Activated naive CD4-positive, alpha-beta T cell treated with anti-CD3 and anti-CD28 coated beads, Interleukin-2, amount 50 U/mL, for 72 hours (primary cell): ENCODE results near the gene ZNG1A. TPM values are rescaled to one million over a fixed set of nuclear protein-coding genes. Genes with fewer than 3 reads are reported as not detected.
"Not testable (repeated sequence)": the region's sequence is repeated elsewhere in the genome, so short reads cannot be mapped to it uniquely, and the experiment has no call there.

ENCODE experiments used
- ATAC-seq, 2 donors: fragments of 150-1000 bp; cut with Tn5 transposase; 2 replicates each; pipeline ENCODE4 v1.10.0; 2021; ENCODE audit warnings: mild to moderate bottlenecking in 2 of 2, moderate library complexity in 2 of 2
- DNase-seq, 2 donors: peaks; one replicate each; pipeline ENCODE4 v3.0.0; 2021 to 2022; ENCODE audit warnings: low spot score in 2 of 2
- H3K27ac Mint-ChIP-seq, 2 donors: one replicate each; pipeline ENCODE4 v1.8.0; 2022; ENCODE audit warnings: mild to moderate bottlenecking in 2 of 2, mixed read lengths in 2 of 2
- H3K36me3 Mint-ChIP-seq, 2 donors: one replicate each; pipeline ENCODE4 v1.8.0; 2022; ENCODE audit warnings: mixed read lengths in 2 of 2
- H3K9me3 Mint-ChIP-seq, 2 donors: one replicate each; pipeline ENCODE4 v1.8.0; 2022; ENCODE audit warnings: mixed read lengths in 2 of 2
- total RNA-seq, 2 donors: library from RNA; stranded (reverse); gene quantifications; one replicate each; pipeline ENCODE4 v1.2.3, GENCODE V29; 2022

The ZNG1A gene
- total RNA-seq, 2 donors from 2014 or later: 41.5 to 53.5 TPM

DNA sequence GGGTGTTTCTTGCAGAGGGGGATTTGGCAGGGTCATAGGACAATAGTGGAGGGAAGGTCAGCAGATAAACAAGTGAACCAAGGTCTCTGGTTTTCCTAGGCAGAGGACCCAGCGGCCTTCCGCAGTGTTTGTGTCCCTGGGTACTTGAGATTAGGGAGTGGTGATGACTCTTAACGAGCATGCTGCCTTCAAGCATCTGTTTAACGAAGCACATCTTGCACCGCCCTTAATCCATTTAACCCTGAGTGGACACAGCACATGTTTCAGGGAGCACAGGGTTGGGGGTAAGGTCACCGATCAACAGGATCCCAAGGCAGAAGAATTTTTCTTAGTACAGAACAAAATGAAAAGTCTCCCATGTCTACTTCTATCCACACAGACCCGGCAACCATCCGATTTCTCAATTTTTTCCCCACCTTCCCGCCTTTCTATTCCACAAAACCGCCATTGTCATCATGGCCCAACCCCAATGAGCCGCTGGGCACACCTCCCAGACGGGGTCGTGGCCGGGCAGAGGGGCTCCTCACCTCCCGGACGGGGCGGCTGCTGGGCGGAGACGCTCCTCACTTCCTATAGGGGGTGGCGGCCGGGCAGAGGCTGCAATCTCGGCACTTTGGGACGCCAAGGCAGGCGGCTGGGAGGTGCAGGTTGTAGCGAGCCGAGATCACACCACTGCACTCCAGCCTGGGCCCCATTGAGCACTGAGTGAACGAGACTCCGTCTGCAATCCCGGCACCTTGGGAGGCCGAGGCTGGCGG lies 95.7 kb downstream of the ZNG1A start:
- not testable (repeated sequence) for H3K36me3 Mint-ChIP-seq, H3K27ac Mint-ChIP-seq, H3K9me3 Mint-ChIP-seq, ATAC-seq, DNase-seq

DNA sequence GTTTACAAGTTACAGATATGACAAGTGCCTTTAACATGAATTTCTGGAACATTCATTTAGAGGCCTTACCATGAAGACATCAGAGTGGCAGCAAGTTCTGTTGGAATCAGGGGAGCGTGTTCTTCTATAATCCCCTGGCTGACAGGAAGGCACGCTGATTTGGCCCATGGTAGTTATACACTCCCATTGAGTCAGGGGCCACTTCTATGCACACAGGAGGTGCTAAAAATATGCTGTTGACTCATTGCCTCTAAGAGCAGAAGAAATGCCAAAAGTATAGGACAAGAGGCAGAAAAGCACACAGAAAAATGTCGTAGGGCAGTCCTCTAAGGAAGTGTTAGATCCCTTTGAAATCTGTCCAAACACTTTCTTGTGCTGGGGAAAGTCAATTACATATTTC lies 100.5 kb downstream of the ZNG1A start:
- H3K36me3 Mint-ChIP-seq, ATAC-seq, DNase-seq, H3K27ac Mint-ChIP-seq, H3K9me3 Mint-ChIP-seq: not testable (repeated sequence)

DNA sequence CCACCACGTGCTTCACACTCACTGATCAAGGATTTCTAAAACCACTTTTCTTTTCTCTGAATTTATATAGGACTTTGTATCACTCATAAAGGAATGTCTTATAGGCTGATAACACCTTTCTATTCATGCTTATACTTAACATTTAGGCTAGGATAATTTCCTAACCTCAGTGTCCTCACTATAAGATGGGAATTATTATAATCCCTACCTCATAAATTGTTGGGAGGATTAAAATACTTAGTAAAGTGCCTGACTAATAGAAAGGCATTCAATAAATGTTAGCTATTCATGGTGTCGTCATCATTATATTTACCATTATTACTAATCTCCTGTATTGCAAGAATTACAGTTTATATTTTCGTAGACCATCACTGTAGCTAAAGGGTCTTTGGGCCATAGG lies 102.5 kb downstream of the ZNG1A start:
- H3K36me3 Mint-ChIP-seq, ATAC-seq, H3K27ac Mint-ChIP-seq, H3K9me3 Mint-ChIP-seq, DNase-seq: not testable (repeated sequence)

DNA sequence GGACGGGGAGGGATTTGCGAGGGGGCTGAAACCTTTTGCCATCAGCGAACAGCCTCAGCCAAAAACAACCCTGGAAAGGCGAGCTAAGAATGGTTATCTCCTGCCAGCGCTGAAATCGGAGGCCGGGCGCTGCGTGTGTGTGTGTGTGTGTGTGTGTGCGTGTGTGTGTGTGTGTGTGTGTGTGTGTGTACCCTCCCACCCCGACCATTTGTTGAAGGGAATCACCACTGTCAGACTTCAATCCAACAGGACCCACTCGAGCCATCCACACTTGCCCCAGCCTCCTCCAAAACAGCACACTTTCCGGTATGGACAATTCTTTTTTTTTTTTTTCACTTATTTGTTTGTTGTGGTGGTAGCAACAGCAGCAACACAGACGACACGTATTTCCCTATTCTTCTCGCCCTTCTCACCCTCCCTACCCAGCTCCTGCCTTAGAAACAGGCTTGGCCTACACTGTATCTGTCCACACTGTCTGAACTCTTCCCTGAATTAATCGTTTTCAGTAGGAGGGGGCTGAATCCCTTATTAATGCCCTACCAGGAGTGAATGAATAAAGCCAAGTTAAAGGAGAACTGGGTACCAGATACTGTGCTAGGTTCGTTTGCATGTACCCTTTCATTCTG lies 104.8 kb downstream of the ZNG1A start:
- not testable (repeated sequence) for DNase-seq, H3K27ac Mint-ChIP-seq, H3K9me3 Mint-ChIP-seq, H3K36me3 Mint-ChIP-seq
- ATAC-seq: peak in 1 of 2 donors; percentile 4

DNA sequence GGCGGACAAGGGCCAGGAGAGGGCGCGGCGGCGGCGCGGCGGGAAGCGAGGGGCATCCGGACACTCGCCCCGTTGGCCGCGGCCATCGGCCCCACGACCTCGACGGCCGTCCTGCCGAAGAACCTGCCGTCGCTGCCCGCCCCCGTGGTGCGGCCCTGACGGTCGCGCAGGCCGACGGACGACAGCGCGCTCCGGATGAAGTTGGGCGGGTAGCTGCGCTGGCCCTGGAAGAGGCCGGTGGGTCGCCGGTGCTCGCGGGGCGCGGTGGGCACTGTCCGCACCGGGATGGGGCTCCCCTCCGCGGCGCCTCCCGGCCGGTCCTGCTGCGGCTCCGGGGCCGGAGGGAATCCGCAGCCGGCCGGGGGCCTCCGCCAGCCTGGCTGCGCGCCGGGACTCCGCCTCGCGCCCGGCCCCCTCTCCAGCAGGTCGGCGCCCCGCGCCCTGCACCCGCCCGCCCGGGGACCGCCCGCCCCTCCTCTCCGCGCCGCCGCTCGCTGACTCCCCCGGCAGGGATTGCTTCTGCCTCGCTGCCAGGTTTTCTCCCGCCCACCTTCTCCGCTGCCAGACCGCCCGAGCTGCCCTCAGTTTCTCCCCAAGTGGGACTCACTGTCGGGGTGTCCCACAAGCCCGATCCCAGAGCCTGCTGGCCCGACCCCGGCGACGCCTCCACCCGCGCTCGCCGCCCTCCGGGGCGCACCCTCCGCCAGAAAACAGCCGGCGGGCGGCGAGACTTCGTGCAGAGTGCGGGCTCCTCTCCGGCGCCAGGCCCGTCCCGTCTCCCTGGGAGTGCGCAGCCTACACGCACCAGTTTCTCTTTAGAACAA lies 105.6 kb downstream of the ZNG1A start:
- peak; percentile 33 to 68 for ATAC-seq
- peak in 1 of 2 donors; percentile 12 for DNase-seq
- H3K9me3 Mint-ChIP-seq, H3K27ac Mint-ChIP-seq, H3K36me3 Mint-ChIP-seq: not testable (repeated sequence)

Other genes with a start within 250 kb of the ZNG1A start
- 10 to 100 TPM; 10.7 to 14.1 TPM for gene WASHC1, start 149.6 kb downstream of the ZNG1A start, total RNA-seq
- gene FOXD4, start 60.6 kb downstream of the ZNG1A start, total RNA-seq: not detected
- gene DOCK8, start 35.8 kb upstream of the ZNG1A start, total RNA-seq: 100 to 1,000 TPM; 101 to 134 TPM